GM12891 (cell line): Measurements from ENCODE around the gene TBCD.

ENCODE experiments used
- POLR2A ChIP-seq: IDR thresholded peaks from 2 replicates; pipeline ENCODE4 v1.6.1; 2011; ENCODE audit warnings: low read depth, low read length, control low read depth
- POLR2AphosphoS5 ChIP-seq: IDR thresholded peaks from 2 replicates; pipeline ENCODE4 v1.6.1; 2011; ENCODE audit warnings: low read depth, low read length, control low read depth
- SPI1 ChIP-seq: IDR thresholded peaks from 2 replicates; pipeline ENCODE4 v1.6.1; 2011; ENCODE audit warnings: low read depth, low read length, control low read depth
- TAF1 ChIP-seq: IDR thresholded peaks from 2 replicates; pipeline ENCODE4 v1.6.1; 2011; ENCODE audit warnings: low read depth, low read length, control low read depth

- TF ChIP-seq TAF1 (no peak), POLR2AphosphoS5 (no peak), POLR2A (no peak), SPI1 (no peak)
Observed at GRCh38 chr17:82930924-82931698, 179.2 kb downstream of the TBCD start.
